SH-SY5Y (cell line): ENCODE measurements around the gene GGT7.

Source experiments
- GATA2 ChIP-seq: IDR thresholded peaks from 2 replicates; pipeline ENCODE4 v1.6.1; 2011; ENCODE audit warnings: mild to moderate bottlenecking, low read depth, low read length
- GATA3 ChIP-seq: IDR thresholded peaks from 2 replicates; pipeline ENCODE4 v1.6.1; 2011; ENCODE audit warnings: low read depth, mild to moderate bottlenecking, low read length, moderate library complexity

Gene GGT7

GRCh38 chr20:34871966-34872621, 562 bp downstream of the GGT7 start:
- TF ChIP-seq GATA2 (no peak), GATA3 (no peak)

- TF ChIP-seq GATA3 (no peak), GATA2 (no peak)
Observed at GRCh38 chr20:34871320-34871926, 1.2 kb downstream of the GGT7 start.

DNA sequence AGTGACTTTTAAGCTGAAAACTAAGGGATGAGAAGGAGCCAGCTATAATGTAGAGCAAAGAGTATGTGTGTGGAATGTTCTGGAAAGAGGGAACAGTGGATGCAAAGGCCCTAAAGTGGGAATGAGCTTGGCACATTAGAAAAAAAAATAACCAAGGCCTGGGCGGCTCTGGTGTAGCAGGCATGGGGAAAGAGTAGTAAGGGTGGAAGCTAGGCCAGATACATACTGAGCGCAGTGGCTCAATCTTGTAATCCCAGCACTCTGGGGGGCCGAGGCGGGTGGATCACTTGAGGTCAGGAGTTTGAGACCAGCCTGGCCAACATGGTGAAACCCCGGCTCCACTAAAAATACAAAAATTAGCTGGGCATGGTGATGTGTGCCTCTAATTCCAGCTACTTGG, 8.4 kb downstream of the GGT7 start:
- TF ChIP-seq GATA2 (no peak), GATA3 (no peak)

- TF ChIP-seq GATA3: no peak
- no peak for TF ChIP-seq GATA2
Observed at GRCh38 chr20:34863421-34863965, 9.2 kb downstream of the GGT7 start.

GRCh38 chr20:34862724-34863123, 9.9 kb downstream of the GGT7 start:
- no peak for TF ChIP-seq GATA3
- TF ChIP-seq GATA2: no peak

DNA sequence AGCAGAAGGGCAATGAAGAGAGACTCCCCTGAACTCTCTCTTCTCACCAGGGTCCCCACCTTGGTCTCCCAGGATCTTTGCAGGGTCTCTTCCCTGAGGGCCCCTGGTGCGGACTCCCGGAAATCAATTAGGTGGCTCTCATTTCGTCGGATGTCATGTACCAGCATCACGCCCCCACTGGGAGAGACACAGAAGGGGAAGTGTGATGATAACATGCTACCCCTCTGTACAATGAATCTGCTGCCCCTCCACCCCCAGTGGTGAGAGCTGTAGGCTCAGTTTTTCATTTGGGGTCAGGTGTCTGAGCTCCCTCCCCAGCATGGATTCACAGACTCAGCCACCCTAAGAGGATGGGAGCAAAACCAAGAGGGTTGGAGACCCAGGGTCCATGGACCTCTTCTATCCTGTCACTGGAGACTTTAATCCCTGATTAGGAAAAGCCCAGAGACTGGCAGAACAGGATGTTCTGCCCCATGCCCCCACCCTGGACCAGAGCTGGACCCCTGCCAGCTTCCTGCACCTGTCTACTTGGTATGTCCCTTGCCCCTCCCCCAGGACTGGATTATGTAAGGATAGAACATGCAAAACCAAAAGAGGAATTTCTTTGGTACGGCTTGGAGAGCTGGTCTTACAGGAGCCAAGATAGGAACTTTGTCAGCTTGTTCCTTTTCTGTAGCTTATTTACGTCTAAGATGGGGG, 11.1 kb downstream of the GGT7 start:
- TF ChIP-seq GATA3 (no peak), GATA2 (no peak)

GRCh38 chr20:34859826-34860545, 12.7 kb downstream of the GGT7 start:
- TF ChIP-seq GATA2 (no peak), GATA3 (no peak)

- no peak for TF ChIP-seq GATA2
- no peak for TF ChIP-seq GATA3
Observed at GRCh38 chr20:34859367-34859766, 13.3 kb downstream of the GGT7 start.

GRCh38 chr20:34852298-34852697, 20.4 kb downstream of the GGT7 start:
- TF ChIP-seq GATA2: no peak
- TF ChIP-seq GATA3: no peak

GRCh38 chr20:34850969-34851368, 21.7 kb downstream of the GGT7 start:
- no peak for TF ChIP-seq GATA3
- TF ChIP-seq GATA2: no peak

- TF ChIP-seq GATA2 (no peak), GATA3 (no peak)
Observed at GRCh38 chr20:34849778-34850177, 22.9 kb downstream of the GGT7 start.

DNA sequence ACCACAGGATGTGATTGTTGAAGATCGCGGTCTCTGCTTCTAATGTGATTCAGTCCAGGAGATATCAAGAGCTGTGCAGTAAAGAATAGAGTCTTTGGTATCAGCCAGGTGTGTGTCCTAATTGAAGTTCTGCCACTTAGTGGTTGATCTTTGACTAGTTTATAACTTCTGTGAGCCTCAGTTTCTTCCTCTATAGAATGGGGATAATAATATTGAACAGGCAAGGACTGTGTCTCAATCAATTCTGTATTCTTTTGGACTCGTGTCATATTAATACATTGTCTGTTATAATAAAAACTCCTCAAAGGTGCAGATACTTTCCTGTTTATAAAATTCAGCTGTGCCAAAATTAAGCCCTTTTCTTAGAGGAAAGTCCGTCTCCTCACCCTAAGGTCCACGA, 24.1 kb downstream of the GGT7 start:
- no peak for TF ChIP-seq GATA3
- TF ChIP-seq GATA2: no peak

DNA sequence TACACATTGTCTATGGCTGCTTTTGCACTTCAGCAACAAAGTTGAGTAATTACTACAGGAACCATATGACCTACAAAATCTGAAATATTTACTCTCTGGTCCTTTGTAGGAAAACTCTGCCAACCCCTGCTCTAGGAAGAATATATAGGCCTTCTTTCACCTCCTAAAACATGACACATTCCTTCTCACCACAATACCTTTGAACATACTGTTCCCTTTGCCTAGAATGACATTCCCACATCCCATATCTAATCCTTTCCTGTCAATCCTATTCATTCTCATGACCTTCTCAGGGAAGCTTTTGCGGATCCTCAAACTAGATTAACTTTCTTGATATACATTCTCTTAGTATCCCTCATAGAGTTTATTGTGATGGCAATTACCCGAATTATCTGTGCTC, 29.2 kb downstream of the GGT7 start:
- no peak for TF ChIP-seq GATA3

GRCh38 chr20:34842143-34842542, 30.5 kb downstream of the GGT7 start:
- TF ChIP-seq GATA3 (no peak), GATA2 (no peak)

DNA sequence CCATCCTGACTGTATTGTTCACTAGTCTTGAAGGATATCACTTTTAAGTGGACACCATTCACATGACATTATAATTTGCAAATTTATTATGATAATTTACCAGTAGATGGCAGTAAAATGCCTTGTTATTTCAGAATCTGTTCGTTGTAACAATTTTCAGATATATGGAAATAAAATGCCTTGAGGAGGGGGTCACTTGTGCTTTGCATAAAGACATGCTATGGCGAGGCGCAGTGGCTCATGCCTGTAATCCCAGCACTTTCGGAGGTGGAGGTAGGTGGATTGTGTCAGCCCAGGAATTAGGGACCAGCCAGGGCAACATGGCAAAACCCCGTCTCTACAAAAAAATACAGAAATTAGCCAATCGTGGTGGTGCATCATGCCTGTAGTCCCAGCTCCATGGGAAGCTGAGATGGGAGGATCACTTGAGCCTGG, 38.2 kb downstream of the GGT7 start:
- TF ChIP-seq GATA2 (no peak), GATA3 (no peak)
